ENCODE measurements around the gene CLEC4E. TPM values are rescaled to one million over a fixed set of nuclear protein-coding genes. Genes with fewer than 3 reads are reported as not detected.
"Not testable (repeated sequence)": the region's sequence is repeated elsewhere in the genome, so short reads cannot be mapped to it uniquely, and the experiment has no call there.

CLEC4E gene
- total RNA-seq, 1 donor from 2014 or later: 1.2 TPM

DNA sequence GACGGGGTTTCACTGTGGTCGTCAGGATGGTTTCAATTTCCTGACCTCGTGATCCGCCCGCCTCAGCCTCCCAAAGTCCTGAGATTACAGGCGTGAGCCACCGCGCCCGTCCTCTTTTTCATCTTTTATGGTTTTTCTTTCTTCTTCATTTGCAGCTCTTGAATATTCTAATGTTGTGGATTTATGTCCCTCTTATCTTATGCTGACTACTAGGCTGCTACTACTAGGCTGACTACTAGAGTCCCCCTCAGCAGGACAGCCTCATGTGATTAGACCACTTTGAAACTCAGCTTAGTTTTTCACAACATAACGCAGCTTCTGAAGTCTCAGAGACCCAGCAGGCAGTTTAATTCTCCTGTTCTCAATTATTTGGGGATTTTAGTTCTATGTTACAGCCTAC, 857 bp upstream of the CLEC4E start:
- Mint-ChIP-seq H3K27ac (ENCODE audit: unreplicated experiment) (no peak overlapping the region), H3K36me3 (ENCODE audit: low read depth, unreplicated experiment) (no peaks in the 10 kb centered on the region), H3K9me3 (ENCODE audit: unreplicated experiment) (no peaks in the 10 kb centered on the region), H3K4me3 (ENCODE audit: unreplicated experiment) (no peak overlapping the region), H3K4me1 (ENCODE audit: unreplicated experiment) (peaks cover 12% of the 10 kb centered on the region), H3K27me3 (ENCODE audit: unreplicated experiment) (no peaks in the 10 kb centered on the region)
- TF ChIP-seq, protein P1, sequence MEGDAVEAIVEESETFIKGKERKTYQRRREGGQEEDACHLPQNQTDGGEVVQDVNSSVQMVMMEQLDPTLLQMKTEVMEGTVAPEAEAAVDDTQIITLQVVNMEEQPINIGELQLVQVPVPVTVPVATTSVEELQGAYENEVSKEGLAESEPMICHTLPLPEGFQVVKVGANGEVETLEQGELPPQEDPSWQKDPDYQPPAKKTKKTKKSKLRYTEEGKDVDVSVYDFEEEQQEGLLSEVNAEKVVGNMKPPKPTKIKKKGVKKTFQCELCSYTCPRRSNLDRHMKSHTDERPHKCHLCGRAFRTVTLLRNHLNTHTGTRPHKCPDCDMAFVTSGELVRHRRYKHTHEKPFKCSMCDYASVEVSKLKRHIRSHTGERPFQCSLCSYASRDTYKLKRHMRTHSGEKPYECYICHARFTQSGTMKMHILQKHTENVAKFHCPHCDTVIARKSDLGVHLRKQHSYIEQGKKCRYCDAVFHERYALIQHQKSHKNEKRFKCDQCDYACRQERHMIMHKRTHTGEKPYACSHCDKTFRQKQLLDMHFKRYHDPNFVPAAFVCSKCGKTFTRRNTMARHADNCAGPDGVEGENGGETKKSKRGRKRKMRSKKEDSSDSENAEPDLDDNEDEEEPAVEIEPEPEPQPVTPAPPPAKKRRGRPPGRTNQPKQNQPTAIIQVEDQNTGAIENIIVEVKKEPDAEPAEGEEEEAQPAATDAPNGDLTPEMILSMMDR (IDR thresholded peaks at IDR 0.05; ENCODE audit: unreplicated experiment): no peak
- no peak for DNase-seq (ENCODE audit: low spot score)

DNA sequence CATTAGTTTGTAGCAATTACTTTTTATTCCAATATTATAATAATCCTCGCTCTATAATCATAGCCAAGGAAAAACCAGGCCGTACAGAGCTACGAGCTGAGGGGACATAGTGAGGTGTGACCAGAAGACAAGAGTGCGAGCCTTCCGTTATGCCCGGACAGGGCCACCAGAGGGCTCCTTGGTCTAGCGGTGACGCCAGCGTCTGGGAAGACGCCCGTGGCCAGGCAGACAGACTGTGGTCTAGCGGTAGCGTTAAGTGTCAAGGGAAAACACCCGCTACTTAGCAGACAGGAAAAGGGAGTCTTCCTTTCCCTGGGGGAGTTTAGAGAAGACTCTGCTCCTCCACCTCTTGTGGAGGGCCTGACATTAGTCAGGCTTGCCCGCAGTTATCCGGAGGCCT, 2.9 kb downstream of the CLEC4E start:
- not testable (repeated sequence) for H3K27me3 Mint-ChIP-seq (ENCODE audit: unreplicated experiment); H3K36me3 Mint-ChIP-seq (ENCODE audit: low read depth, unreplicated experiment); DNase-seq (ENCODE audit: low spot score); H3K4me3 Mint-ChIP-seq (ENCODE audit: unreplicated experiment); H3K9me3 Mint-ChIP-seq (ENCODE audit: unreplicated experiment); H3K27ac Mint-ChIP-seq (ENCODE audit: unreplicated experiment)
- H3K4me1 Mint-ChIP-seq (ENCODE audit: unreplicated experiment): peaks cover 12% of the 10 kb centered on the region
- TF ChIP-seq, protein P1 (IDR thresholded peaks at IDR 0.05; ENCODE audit: unreplicated experiment): peak; percentile 18

DNA sequence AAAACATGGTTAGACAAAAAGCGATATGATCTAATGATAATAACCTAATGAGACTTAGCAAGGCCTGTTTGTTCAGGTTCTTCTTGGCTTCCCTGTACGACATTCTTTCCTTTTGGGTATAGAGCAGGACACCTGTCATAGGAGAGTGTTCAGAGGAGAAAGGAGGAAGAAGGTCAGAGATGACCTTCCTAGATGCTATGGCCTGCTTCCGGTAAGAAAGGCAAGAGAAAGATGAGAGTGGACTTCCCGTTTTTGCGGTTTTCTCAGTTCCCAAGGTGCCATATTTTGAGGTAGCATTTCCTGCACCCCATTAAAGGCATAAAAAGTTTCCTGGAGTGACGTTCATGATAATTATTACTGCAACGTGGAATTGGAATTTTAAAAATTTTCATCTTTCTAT, 8.7 kb downstream of the CLEC4E start:
- Mint-ChIP-seq H3K36me3 (ENCODE audit: low read depth, unreplicated experiment) (no peaks in the 10 kb centered on the region), H3K9me3 (ENCODE audit: unreplicated experiment) (no peaks in the 10 kb centered on the region), H3K27ac (ENCODE audit: unreplicated experiment) (no peak overlapping the region), H3K4me3 (ENCODE audit: unreplicated experiment) (no peak overlapping the region), H3K4me1 (ENCODE audit: unreplicated experiment) (no peaks in the 10 kb centered on the region), H3K27me3 (ENCODE audit: unreplicated experiment) (no peaks in the 10 kb centered on the region)
- no peak for DNase-seq (ENCODE audit: low spot score)
- TF ChIP-seq, protein P1 (IDR thresholded peaks at IDR 0.05; ENCODE audit: unreplicated experiment): no peak

DNA sequence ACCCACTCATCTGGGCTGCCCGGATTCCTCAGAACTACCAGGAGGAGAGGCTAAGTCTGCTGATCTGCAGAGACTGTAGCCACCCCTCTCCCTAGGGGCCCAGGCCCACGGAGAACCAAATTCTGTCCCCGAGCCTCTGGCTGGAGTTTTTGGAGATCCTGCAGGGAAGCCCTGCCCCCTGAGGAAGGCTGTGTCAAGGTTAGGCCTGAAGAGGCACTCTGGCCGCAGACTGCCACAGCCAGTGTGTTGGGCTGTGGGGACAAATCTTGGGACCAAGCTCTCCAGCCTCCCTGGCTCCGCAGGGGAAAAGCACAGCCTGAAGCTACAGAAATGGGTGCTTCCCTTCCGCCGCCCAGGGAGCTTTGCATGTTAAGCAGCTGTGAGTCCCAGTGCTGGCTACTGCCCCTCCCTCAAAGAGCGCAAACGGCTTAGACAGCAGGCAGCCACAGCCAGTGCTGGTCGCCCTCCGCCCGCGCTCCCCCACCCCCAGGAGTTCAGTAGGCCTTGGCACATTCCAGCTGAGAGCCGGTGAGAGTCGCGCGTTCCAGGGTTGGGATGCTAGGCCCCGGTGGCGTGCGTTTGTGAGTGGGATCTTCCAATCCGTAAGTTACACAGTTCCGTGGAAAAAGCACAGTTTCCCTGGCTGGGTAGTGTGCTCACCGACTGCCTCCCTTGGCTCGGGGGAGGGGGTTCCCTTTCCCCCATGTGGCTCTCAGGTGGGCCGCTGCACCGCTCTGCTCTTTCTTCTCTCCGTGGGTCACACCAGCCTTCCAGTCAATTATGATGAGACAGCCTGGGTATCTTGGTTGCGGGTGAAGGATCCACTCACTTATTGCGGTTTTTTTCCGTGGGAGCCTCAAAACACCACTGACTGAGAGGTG, 13.2 kb downstream of the CLEC4E start:
- Mint-ChIP-seq H3K4me3 (ENCODE audit: unreplicated experiment) (no peak overlapping the region), H3K9me3 (ENCODE audit: unreplicated experiment) (no peaks in the 10 kb centered on the region), H3K4me1 (ENCODE audit: unreplicated experiment) (no peaks in the 10 kb centered on the region), H3K27me3 (ENCODE audit: unreplicated experiment) (no peaks in the 10 kb centered on the region), H3K27ac (ENCODE audit: unreplicated experiment) (no peak overlapping the region), H3K36me3 (ENCODE audit: low read depth, unreplicated experiment) (peaks cover 7% of the 10 kb centered on the region)
- DNase-seq (ENCODE audit: low spot score): no peak
- TF ChIP-seq, protein P1 (IDR thresholded peaks at IDR 0.05; ENCODE audit: unreplicated experiment): no peak

DNA sequence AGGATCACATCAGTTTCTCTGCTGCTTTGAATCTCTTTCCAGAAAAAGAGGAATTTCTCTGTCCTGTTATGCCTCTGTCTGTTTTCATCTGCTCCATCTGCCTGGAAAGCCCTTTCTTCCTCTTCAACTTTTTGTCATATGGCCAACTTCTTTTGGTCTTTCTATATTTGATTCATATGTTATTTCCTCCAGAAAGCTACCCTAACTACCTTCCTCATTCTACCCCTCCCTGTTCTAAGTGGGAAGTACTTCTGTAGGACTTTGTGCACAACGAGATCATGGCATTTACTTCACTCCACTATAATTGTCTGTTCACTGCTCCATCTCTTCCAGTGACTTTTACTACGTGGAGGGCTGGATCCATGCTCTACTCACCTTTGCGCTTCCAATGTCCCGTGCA, 21.5 kb downstream of the CLEC4E start:
- H3K4me3 Mint-ChIP-seq (ENCODE audit: unreplicated experiment): no peak overlapping the region

More for the DNA sequence above, 21.5 kb downstream of the CLEC4E start:
- Mint-ChIP-seq H3K27me3 (ENCODE audit: unreplicated experiment) (no peaks in the 10 kb centered on the region), H3K4me1 (ENCODE audit: unreplicated experiment) (no peaks in the 10 kb centered on the region), H3K36me3 (ENCODE audit: low read depth, unreplicated experiment) (peaks cover 3% of the 10 kb centered on the region), H3K9me3 (ENCODE audit: unreplicated experiment) (no peaks in the 10 kb centered on the region), H3K27ac (ENCODE audit: unreplicated experiment) (no peak overlapping the region)
- DNase-seq (ENCODE audit: low spot score): no peak
- TF ChIP-seq, protein P1 (IDR thresholded peaks at IDR 0.05; ENCODE audit: unreplicated experiment): no peak
